Measurements from ENCODE around the gene PRKRIP1.

PRKRIP1 gene

DNA sequence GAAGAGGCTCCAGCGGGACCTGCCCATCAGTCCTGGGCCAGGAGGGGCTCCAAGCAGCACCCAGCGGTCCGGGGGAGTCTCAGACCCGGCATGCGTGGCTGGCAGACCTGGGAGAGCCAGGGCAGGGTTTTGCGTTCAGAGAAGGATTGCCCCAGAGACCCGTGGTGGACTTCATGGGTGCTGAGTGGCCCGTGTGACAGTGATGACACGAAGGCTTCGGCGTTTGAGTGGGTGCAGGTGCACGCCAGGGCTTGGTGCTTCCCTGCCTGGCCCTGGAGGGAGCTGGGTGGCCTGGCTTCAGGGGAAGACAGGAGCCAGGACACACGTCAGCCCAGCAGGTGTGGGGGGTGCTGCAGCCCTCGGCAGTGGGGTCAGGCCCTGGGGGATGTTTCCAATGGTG lies 51.1 kb downstream of the PRKRIP1 start:
- POLR2A ChIA-PET = interaction anchor here (1.0 to 1.6 kb wide), 2 partner anchors 12 to 13 kb away, joined by 3 to 4 read pairs; no protein-coding TSS in a partner anchor
- TF ChIP-seq, protein P1, sequence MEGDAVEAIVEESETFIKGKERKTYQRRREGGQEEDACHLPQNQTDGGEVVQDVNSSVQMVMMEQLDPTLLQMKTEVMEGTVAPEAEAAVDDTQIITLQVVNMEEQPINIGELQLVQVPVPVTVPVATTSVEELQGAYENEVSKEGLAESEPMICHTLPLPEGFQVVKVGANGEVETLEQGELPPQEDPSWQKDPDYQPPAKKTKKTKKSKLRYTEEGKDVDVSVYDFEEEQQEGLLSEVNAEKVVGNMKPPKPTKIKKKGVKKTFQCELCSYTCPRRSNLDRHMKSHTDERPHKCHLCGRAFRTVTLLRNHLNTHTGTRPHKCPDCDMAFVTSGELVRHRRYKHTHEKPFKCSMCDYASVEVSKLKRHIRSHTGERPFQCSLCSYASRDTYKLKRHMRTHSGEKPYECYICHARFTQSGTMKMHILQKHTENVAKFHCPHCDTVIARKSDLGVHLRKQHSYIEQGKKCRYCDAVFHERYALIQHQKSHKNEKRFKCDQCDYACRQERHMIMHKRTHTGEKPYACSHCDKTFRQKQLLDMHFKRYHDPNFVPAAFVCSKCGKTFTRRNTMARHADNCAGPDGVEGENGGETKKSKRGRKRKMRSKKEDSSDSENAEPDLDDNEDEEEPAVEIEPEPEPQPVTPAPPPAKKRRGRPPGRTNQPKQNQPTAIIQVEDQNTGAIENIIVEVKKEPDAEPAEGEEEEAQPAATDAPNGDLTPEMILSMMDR (IDR thresholded peaks at IDR 0.05; ENCODE audit: insufficient read depth, low read length, missing control alignments) = no peak
- DNase-seq (ENCODE audit: low read depth, low spot score) = no peak
- CTCF ChIA-PET = interaction anchor here (0.9 kb wide), 1 partner anchor 19 kb away, joined by 3 read pairs; no protein-coding TSS in a partner anchor
- H3K4me3 ChIP-seq (ENCODE audit: low read depth, low read length) = no peak overlapping the region

DNA sequence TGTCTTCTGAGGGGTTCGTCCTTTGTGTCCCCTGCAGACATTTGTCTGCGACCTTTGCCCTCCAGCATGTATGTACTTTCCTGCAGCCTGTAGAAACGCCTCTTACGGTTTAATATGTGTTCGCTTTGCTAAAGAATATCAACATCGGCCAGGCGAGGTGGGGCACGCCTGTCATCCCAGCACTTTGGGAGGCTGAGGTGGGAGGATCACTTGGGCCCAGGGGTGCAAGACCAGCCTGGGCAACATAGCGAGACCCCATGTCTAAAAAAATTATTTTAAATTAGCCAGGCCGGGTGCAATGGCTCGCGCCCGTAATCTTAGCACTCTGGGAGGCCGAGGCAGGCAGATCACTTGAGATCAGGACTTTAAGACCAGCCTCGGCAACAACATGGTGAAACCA lies 53.0 kb downstream of the PRKRIP1 start:
- DNase-seq (ENCODE audit: low read depth, low spot score) = no peak
- ChIA-PET CTCF (no interaction called here), POLR2A (no interaction called here)
- H3K4me3 ChIP-seq (ENCODE audit: low read depth, low read length) = no peak overlapping the region
- TF ChIP-seq, protein P1 (IDR thresholded peaks at IDR 0.05; ENCODE audit: insufficient read depth, low read length, missing control alignments) = no peak

DNA sequence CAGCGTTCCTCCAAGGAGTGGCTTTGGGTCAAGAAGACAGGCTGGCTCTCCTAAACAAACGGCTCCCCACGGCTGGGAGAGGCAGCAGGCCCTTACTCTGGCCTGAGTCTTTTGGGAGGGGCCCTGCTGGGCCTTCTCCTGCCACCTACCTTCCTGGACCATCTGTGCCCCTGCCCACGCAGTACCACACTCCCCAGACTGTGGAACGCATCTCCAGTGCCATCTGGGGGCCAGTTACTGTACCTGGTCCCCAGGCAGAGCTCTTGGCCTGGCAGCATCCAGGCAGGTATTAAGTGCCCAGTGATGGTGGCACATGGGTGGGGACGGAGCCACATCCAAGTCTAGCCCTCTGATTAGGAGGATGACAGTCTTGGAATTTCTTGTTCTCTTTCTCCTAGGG lies 54.1 kb downstream of the PRKRIP1 start:
- CTCF ChIA-PET = interaction anchor here (1.0 to 1.7 kb wide), 2 partner anchors 17 to 171 kb away, joined by 3 read pairs; no protein-coding TSS in a partner anchor
- TF ChIP-seq, protein P1 (IDR thresholded peaks at IDR 0.05; ENCODE audit: insufficient read depth, low read length, missing control alignments) = no peak
- DNase-seq (ENCODE audit: low read depth, low spot score) = no peak
- POLR2A ChIA-PET = no interaction called here
- no peak overlapping the region for H3K4me3 ChIP-seq (ENCODE audit: low read depth, low read length)

DNA sequence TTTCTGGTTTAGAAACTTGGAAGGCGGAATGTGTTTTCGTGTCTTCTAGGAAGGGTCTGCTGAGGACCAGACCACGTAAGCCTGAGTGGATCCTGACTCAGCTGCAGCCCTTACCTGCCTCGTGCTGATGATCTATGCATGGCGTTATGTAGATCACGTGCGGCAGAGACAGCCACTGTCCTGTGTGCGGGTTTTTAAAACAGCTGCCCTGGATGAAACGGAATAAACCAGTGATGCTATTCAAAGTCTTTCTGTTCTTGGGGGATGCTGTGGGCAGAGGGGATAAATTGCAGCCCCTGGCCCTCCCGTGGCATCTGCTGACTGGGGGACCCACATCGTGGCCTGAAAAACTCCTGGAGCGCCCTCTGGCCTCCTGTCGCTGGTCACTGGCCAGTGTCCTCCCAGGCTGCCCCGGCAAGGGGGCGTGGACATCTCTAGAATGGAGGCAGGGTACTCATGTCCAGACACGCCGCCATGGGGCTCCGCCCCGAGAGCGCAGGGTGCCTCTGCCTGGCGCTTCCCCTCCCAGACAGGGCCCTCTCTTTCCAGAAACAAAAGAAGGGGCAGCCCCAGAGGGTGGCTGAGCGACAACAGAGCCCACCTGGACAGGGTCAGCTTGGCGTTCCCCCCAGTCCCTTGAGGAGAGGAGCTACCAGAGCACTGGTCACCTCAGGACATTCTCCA lies 55.4 kb downstream of the PRKRIP1 start:
- H3K4me3 ChIP-seq (ENCODE audit: low read depth, low read length) = no peak overlapping the region
- POLR2A ChIA-PET = no interaction called here
- DNase-seq (ENCODE audit: low read depth, low spot score) = no peak
- CTCF ChIA-PET = interaction anchor here (0.8 to 1.1 kb wide), 2 partner anchors 9 to 13 kb away, joined by 3 read pairs; partner anchors contain the start of genes ALKBH4 and LRWD1
- TF ChIP-seq, protein P1 (IDR thresholded peaks at IDR 0.05; ENCODE audit: insufficient read depth, low read length, missing control alignments) = no peak

DNA sequence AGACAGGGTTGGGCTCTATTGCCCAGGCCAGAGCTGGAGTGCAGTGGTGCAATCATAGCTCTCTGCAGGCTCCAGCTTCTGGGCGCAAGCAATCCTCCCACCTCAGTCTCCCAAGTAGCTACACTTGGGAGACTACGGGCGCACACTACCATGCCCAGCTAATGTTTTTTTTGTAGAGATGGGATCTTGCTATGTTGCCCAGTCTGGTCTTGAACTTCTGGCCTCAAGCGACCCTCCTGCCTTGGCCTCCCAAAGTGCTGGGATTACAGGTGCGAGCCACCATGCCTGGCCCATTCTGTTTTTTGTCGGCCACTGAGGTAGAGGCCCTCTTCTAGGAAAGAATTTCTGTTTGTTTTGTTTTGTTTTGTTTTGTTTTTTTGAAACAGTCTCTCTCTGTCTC lies 56.3 kb downstream of the PRKRIP1 start:
- DNase-seq (ENCODE audit: low read depth, low spot score) = no peak
- TF ChIP-seq, protein P1 (IDR thresholded peaks at IDR 0.05; ENCODE audit: insufficient read depth, low read length, missing control alignments) = no peak
- ChIA-PET CTCF (interaction anchor here (0.8 to 1.1 kb wide), 3 partner anchors 8 to 13 kb away, joined by 3 to 6 read pairs (median 3); partner anchors contain the start of genes ALKBH4 and LRWD1), POLR2A (no interaction called here)
- H3K4me3 ChIP-seq (ENCODE audit: low read depth, low read length) = no peak overlapping the region

DNA sequence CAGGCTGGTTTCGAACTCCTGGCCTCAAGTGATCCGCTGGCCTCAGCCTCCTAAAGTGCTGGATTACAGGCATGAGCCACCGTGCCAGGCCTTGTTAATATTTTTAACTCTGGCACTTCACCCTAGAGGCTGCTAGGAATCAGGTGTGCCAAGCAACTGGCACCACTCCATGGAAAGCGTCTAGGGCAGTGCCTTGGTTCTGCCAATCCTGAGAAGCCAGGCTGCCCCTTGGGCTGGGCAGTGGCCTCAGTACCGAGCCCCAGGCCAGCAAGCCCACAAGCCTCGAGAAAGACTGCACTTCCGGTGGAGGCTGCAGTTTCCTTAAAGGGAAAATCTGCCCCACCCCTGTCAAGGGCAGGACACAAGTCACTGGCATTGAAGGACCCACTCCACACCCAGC lies 57.2 kb downstream of the PRKRIP1 start:
- ChIA-PET POLR2A (no interaction called here), CTCF (interaction anchor here (4.0 kb wide), 1 partner anchor 13 kb away, joined by 25 read pairs; the partner anchor contains the start of genes ALKBH4 and LRWD1)
- DNase-seq (ENCODE audit: low read depth, low spot score) = no peak
- TF ChIP-seq, protein P1 (IDR thresholded peaks at IDR 0.05; ENCODE audit: insufficient read depth, low read length, missing control alignments) = no peak
- H3K4me3 ChIP-seq (ENCODE audit: low read depth, low read length) = no peak overlapping the region

All from AG04449 (cell line).